ENCODE measurements around the gene ZNF536.
"Not testable (repeated sequence)": the region's sequence is repeated elsewhere in the genome, so short reads cannot be mapped to it uniquely, and the experiment has no call there.

ZNF536 gene

GRCh38 chr19:30342901-30343300 lies 29.3 kb upstream of the ZNF536 start:
- no peak for DNase-seq

DNA sequence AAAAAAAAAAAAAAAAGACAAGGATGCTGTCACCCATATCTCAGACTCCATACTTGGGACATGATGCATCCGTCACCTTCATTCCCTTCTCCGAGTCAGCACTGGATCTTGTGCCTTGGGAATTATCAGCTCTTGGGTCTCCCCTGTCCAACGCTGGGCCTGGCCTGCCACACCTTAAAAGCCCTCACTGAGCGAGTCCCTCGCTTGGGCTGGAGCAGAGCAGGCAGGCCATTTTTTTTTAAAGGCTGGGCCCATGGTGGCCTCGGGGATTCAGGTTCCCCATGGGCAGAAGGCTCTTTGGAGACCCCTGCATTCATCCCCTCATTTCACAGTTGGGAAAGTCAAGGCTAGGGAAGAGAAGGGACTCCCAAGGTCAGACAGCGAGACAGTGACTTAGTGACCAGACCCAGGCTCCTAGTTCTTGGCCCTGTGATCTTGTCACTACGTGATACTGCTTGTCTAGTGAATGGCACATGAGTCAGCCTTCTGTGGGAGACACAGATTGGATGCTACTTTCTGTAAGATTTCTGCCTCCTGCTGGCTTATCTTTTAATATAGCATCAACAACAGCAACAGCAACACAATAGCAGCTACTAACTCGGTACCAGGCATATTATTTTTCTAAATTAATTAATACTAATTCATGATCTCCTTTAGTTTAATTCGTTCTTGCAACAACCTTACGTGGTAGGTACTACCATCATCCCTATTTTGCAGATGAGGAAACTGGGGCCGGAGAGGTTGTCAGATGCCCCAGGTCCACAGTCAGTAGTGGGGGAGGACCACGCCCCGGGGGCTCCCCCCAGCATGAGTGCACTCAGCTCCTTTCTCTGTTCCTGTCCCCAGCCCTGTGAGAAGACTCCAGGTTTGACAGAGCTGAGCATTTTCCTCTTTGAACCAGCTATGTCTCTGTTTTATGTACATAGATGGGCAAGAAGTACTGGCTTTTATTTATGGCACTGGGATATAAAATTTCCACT lies 27.4 kb upstream of the ZNF536 start:
- no peak for DNase-seq

GRCh38 chr19:30345686-30346085 lies 26.5 kb upstream of the ZNF536 start:
- no peak for DNase-seq

- DNase-seq = not testable (repeated sequence)
These were observed 25.7 kb upstream of the ZNF536 start for GRCh38 chr19:30346468-30346867.

DNA sequence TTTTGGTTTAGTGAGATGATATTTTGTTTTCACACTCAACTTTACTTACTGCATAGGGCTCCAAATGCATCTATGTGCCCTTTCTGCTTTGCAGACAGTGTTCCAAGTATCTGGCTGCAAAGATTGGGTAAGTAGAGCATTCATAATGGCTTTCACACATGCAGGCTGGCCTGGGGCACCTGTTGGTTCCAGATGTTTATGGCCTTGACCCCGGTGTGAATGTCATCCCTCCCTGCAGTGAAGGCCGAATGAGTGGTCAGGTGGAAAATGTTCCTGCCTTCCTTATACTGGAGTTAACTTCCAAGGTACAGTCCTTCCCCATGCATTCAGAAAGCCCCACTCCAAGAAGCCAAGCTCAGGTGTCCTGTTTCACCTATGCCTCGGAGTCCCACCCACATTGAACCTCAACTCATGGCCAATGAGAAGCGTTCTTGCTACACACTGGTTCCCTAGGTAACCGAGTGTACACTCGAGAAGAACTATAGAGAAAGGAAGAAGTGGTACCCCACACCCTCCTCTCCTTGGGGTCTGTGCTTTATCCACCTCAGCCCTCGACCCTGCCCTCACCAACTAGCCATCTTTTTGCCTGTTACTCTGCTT lies 23.0 kb upstream of the ZNF536 start:
- DNase-seq = peak; percentile 8

- DNase-seq = no peak
These were observed 21.2 kb upstream of the ZNF536 start for GRCh38 chr19:30350692-30351663.

DNA sequence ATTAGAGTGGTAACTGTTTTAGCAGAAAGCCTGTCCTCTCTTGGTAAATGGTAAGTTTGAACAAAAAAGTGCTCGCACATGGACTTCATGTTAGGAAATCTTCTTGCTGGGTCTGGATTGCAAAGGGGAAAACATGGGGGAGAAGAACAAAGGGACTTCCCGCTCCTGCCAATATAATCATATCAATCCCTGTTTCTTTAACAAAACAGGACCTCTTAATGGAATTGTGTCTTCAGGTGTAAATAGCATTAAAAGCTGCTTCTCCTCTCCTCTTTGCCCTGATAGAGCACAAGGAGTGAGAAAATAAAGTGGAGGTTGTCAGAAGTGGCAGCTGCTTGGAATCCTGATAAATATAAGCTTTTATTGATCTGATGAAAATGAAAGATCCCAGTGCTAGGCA lies 20.4 kb upstream of the ZNF536 start:
- no peak for DNase-seq

DNA sequence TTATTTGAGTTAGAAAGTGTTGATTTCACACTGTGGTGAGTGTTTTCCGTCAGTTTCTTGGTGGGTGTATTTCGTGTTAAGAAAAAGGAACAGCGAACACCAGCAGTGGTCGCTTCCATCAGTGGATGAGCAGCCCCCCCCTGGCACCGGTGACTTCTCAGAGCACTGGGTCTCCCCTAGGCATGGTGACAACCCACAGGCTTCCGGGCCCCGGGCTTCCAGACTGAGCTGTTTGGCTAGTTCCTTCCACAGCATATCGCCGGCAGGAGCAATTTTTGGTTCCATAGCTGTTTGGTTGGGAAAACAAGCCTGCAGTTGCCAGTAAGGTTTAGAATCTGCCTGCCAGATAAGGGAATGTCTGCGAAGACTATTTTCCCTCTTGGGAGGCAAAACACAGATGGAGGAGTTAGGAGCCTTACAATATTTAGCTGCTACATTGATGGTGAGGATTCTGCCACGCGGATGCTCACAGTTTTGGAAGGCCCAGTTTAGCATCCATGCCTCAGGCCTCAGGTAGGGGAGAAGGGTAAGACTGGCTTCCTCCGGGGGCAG lies 18.7 kb upstream of the ZNF536 start:
- DNase-seq = peak; percentile 13

GRCh38 chr19:30355586-30355985 lies 16.6 kb upstream of the ZNF536 start:
- peak; percentile 0 for DNase-seq

DNA sequence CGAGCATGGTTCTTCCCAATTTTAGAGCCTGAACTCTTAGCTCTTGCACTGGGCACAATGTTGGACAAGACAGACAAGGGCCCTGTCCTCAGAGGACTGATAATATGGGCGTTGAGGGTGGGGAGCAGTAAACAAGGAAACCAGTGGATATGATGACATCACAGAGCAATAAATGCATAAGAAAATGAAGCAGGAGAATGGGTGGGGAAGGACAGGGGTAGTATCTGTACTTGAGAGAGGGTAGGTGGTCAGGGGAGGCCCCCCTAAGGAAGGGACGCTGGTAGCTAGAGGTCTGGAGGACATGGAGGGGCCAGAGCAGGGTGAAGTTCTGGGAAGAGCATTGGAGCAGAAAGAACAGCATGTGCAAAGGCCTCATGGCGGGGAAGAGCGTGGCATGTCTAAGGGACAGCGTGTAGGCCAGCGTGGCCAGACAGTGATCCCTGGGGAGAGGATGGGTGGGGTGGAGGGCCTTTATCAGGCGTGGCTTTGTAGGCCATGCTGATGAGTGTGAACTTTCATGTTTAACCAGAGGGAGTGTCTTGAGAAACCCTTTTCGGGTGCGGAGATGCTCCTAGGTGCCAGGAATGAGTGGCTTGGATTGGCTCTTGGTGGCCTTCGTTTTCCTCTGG lies 15.1 kb upstream of the ZNF536 start:
- DNase-seq = peak; percentile 17

DNA sequence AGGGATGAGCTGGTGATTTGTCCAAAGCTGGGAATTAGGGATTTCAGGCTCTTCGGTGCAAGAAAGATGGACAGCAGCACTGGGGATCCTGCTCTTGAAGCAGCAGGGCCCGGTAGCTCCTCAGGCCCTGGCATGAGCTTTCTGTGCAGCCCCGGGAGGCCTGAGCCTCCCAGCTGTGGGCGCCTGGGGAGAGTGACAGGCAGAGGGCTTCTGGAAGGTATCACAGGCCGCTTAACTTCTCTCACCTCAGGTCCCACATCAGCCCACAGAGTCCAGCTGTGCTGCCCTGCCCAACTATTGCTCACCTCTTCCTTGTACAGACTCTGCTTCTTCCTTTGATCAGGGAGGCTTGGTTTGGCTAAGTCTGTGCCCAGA lies 14.6 kb upstream of the ZNF536 start:
- peak; percentile 15 for DNase-seq

GRCh38 chr19:30358319-30358718 lies 13.9 kb upstream of the ZNF536 start:
- peak; percentile 12 for DNase-seq

DNA sequence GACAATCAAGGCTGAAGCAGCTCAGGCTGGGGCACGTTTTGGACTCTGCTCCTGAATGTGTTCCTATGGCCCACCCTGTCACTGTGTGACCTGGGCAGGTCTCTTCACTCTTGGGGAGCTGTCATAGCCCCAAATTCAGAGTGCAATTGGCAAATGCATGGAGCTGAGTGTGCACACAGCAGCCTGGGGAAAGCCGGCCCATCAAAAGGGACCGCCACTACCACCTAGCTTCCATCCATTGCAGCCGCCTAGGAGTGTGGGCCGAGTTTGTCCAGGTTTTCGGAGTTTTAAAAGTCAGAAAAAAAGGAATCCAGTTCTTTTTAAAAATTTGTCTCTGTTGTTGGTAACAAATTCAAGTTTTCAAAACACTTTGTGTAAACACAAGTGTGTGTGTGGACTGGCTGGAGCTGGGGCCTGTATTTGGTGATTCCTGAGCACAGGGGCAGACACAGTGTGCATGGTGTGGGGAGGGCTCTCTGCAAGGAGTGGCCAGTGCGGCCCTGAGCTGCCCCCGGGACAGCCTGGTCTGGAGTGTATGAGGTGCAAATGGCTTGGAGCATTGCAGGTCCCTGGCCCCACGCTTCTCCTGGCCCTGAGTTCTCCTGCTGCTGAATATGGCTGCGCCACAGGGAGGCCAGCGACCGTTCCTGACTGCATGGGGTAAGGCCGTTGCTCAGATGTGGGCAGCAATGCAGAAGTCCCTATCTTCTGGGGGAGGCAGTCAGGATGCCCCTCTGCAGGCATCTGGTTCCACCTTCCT lies 13.2 kb upstream of the ZNF536 start:
- peak; percentile 18 for DNase-seq

DNA sequence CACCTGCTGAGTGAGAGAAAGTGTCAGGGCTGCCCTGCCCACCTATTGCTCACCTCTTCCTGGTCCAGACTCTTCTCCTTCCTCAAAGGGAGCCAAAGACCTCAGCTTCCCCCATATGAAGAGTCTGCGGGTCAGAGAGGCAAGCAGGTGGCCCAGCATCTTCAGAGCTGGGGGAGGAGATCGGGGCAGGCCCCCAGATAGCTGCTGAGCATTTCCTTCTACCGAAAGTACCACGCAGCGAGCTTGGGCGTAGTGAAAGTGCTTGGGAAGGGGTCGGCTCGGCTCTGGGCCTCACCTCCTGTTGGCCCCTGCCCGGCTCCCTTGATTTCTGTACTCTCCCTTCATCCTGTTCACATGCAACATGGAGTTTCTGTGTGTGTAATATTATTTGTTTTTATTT lies 12.2 kb upstream of the ZNF536 start:
- DNase-seq = peak; percentile 3

DNA sequence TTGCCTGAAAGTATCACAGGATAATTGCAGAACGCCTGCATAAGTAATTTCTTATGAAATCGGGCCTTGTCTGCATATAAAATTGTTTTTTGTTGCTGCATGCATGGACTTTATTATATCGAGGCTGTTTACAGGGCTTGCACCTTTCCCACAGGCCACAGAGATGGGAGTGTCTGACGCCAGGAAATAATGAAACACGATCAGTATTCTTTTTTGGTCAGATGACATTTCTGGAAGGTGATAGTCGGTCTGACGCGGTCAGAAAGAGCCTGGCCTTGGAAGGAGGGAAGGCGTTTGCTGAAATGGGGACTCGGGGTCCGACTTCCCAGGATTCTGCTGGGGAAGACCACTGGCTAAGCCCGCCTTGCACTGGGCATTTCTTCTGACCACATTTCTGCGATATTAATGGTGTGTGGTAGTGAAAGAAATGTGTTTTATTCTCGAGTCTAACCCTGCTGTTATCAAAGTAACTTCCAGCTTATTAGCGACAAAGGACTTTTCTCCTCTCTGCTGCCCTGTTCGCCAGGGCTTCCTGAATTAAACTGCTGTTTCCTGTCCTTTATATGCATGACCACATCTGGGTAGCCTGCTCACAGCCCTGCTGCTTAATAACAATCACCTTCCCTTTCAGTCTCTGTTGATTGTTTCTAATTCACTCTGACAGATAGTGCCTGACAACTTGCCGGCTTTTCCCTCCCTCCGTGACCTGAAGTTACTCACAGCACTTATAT lies 11.6 kb upstream of the ZNF536 start:
- DNase-seq = peak; percentile 7

- DNase-seq = peak; percentile 13
These were observed 11.1 kb upstream of the ZNF536 start for GRCh38 chr19:30361107-30361447.

DNA sequence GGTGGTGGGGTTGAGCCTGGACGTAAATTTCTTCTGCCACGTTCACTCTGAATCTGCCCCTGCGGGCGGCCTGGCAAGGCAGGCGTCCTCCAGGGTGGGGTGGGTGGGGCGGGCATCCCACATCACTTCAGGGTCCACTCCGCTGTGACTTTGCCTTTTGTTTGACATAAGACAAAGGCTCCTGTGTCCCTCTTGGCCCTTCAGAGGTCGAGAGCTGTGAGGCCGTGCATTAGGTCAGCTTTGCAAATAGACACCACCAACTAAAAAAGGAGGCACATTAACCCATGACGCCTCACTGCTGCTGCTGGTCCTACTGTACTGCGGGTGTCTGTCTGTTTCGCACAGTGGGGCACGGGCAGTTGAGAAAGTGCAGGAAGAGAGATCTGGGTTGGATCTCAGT lies 10.5 kb upstream of the ZNF536 start:
- DNase-seq = peak; percentile 0

GRCh38 chr19:30362156-30362754 lies 9.9 kb upstream of the ZNF536 start:
- peak; percentile 10 for DNase-seq

DNA sequence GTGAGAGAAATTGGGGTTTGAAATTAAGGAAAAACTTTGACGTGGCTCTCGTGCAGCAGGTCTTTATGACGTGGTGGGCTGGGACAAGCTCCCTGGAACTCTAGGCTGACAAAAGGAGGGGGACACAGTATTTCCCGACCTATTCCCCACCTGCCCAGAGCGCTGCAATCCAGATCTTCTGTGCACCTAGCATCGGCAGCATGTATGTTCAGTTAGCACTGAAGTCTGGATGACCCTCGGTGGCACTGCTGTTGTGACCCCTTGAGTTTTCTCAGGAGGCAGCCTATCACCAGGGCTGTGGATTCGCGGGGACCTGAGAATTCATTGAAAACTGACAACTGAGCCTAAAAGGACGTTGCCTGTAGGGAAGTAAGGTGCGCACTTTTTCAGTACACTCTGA lies 9.1 kb upstream of the ZNF536 start:
- DNase-seq = no peak

All from activated CD8-positive, alpha-beta memory T cell treated with anti-CD3 and anti-CD28 coated beads, Interleukin-2, amount 50 U/mL, for 48 hours (primary cell).